Measurements from ENCODE around the gene HNRNPL. TPM values are rescaled to one million over a fixed set of nuclear protein-coding genes. Genes with fewer than 3 reads are reported as not detected.

The HNRNPL gene
- polyA plus RNA-seq, 2 of the 4 experiments (the other 2 are of a cell fraction) = 380 to 487 TPM

DNA sequence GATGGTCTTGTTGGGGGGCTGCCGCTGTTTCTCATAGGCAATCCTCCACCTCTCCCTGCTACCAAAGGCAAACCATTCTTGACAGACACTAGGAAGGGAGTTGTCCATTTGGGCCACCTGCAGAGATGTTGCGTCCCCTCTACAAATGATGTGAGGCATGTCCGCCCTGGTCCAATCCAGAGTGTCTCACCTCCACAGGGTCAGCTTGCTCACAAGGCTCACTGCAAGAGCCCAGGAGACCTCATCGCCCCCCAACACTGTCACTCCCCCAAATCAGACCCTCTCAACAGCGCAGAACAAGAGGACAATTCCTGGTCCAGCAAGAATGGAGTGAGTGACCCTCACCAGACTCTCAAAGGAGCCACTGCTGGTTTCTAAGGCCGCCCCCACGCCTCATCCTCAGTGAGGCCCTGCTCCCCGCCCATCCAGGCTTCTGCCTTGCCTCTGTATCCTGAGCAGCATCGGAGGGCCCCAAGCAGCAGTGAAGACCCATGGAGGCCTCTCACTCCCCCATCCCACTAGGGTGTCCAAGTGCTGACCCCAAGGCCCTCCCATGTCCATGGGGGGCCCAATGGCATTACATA lies 6.5 kb downstream of the HNRNPL start:
- no peak for ATAC-seq
- CTCF ChIA-PET = interaction anchor here (1.0 to 1.9 kb wide), 5 partner anchors 8 to 87 kb away, joined by 3 to 10 read pairs (median 4); partner anchors contain the start of genes MRPS12 and SARS2
- no peak overlapping the region for H3K27ac ChIP-seq

GRCh38 chr19:38842439-38843174 lies 7.2 kb downstream of the HNRNPL start:
- Histone ChIP-seq H3K9me3 (no peaks in the 10 kb centered on the region), H3K4me1 (peaks cover 92% of the 10 kb centered on the region), H3K27ac (no peak overlapping the region), H3K4me3 (no peak overlapping the region), H3K4me2 (no peak overlapping the region)
- TF ChIP-seq HMGXB4 (CRISPR knock-in tag; IDR thresholded peaks at IDR 0.05; ENCODE audit: borderline replicate concordance) = no peak
- TF ChIP-seq NFE2L2 (conservative IDR thresholded peaks at IDR 0.05; ENCODE audit: low read length) = no peak
- no peak for TF ChIP-seq HEYL (CRISPR knock-in tag; IDR thresholded peaks at IDR 0.05)
- TF ChIP-seq, protein P1, sequence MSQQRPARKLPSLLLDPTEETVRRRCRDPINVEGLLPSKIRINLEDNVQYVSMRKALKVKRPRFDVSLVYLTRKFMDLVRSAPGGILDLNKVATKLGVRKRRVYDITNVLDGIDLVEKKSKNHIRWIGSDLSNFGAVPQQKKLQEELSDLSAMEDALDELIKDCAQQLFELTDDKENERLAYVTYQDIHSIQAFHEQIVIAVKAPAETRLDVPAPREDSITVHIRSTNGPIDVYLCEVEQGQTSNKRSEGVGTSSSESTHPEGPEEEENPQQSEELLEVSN (IDR thresholded peaks at IDR 0.05; ENCODE audit: borderline replicate concordance, low read depth) = no peak
- peak; percentile 44 for TF ChIP-seq POLR2AphosphoS2 (conservative IDR thresholded peaks at IDR 0.05; ENCODE audit: low read length)
- no peak for TF ChIP-seq CHD2 (IDR thresholded peaks at IDR 0.05; ENCODE audit: low read length, partially characterized antibody)
- no peak for TF ChIP-seq HOXB13 (CRISPR knock-in tag; IDR thresholded peaks at IDR 0.05; ENCODE audit: low read depth)
- no peak for TF ChIP-seq CBX2 (IDR thresholded peaks at IDR 0.05; ENCODE audit: borderline replicate concordance, low read depth)
- 0 out of 5 replicates have a peak, but pooled peaks of 1 of the 2 experiments have one; percentile 42 for TF ChIP-seq JUN (IDR thresholded peaks at IDR 0.05)
- no peak for TF ChIP-seq ZNF302 (CRISPR knock-in tag; IDR thresholded peaks at IDR 0.05)
- no peak for TF ChIP-seq ZFP36 (IDR thresholded peaks at IDR 0.05; ENCODE audit: borderline replicate concordance, partially characterized antibody)
- TF ChIP-seq CHD4 (IDR thresholded peaks at IDR 0.05; ENCODE audit: borderline replicate concordance) = no peak
- TF ChIP-seq KDM1A (IDR thresholded peaks at IDR 0.05; ENCODE audit: low read depth) = no peak
- TF ChIP-seq, protein P2, sequence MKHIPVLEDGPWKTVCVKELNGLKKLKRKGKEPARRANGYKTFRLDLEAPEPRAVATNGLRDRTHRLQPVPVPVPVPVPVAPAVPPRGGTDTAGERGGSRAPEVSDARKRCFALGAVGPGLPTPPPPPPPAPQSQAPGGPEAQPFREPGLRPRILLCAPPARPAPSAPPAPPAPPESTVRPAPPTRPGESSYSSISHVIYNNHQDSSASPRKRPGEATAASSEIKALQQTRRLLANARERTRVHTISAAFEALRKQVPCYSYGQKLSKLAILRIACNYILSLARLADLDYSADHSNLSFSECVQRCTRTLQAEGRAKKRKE (CRISPR knock-in tag; IDR thresholded peaks at IDR 0.05; ENCODE audit: low read depth) = no peak
- TF ChIP-seq FOSL2 (IDR thresholded peaks at IDR 0.05) = no peak
- TF ChIP-seq FOSL2 (CRISPR knock-in tag; IDR thresholded peaks at IDR 0.05) = peak; percentile 3; the same call in 1 of the 2 replicates
- ChIA-PET CTCF (interaction anchor here (0.6 to 1.6 kb wide), 6 partner anchors 9 to 46 kb away, joined by 3 to 7 read pairs (median 3); partner anchors contain the start of gene ECH1), POLR2A (interaction anchor here (0.7 to 3.3 kb wide), 3 partner anchors 9 to 48 kb away, joined by 3 to 22 read pairs (median 3); partner anchors contain the start of gene ECH1)
- FAIRE-seq (no peak), DNase-seq (ENCODE audit: low read depth in 1 of 2, low spot score in 1 of 2) (peak; percentile 12 to 23), ATAC-seq (peak in 1 of 2 experiments; percentile 0; a peak in 1 of 6 replicates)
- WGBS (ENCODE audit: missing lambda C conversion rate) = 96% methylated on average over 17 of the region's 17 CpGs

More for the DNA sequence above, 6.5 kb downstream of the HNRNPL start:
- 95% methylated on average over 9 of the region's 9 CpGs for WGBS (ENCODE audit: missing lambda C conversion rate)
- no peak for FAIRE-seq
- H3K4me3 ChIP-seq = no peak overlapping the region
- H3K4me2 ChIP-seq = no peak overlapping the region
- TF ChIP-seq KDM1A (IDR thresholded peaks at IDR 0.05; ENCODE audit: low read depth) = no peak
- TF ChIP-seq POLR2AphosphoS2 (conservative IDR thresholded peaks at IDR 0.05; ENCODE audit: low read length) = 0 out of 2 replicates have a peak, but pooled peaks have one; percentile 36
- no peak for TF ChIP-seq EHF (CRISPR knock-in tag; IDR thresholded peaks at IDR 0.05)
- TF ChIP-seq, protein P3, sequence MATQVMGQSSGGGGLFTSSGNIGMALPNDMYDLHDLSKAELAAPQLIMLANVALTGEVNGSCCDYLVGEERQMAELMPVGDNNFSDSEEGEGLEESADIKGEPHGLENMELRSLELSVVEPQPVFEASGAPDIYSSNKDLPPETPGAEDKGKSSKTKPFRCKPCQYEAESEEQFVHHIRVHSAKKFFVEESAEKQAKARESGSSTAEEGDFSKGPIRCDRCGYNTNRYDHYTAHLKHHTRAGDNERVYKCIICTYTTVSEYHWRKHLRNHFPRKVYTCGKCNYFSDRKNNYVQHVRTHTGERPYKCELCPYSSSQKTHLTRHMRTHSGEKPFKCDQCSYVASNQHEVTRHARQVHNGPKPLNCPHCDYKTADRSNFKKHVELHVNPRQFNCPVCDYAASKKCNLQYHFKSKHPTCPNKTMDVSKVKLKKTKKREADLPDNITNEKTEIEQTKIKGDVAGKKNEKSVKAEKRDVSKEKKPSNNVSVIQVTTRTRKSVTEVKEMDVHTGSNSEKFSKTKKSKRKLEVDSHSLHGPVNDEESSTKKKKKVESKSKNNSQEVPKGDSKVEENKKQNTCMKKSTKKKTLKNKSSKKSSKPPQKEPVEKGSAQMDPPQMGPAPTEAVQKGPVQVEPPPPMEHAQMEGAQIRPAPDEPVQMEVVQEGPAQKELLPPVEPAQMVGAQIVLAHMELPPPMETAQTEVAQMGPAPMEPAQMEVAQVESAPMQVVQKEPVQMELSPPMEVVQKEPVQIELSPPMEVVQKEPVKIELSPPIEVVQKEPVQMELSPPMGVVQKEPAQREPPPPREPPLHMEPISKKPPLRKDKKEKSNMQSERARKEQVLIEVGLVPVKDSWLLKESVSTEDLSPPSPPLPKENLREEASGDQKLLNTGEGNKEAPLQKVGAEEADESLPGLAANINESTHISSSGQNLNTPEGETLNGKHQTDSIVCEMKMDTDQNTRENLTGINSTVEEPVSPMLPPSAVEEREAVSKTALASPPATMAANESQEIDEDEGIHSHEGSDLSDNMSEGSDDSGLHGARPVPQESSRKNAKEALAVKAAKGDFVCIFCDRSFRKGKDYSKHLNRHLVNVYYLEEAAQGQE (IDR thresholded peaks at IDR 0.05) = no peak
- TF ChIP-seq HEYL (CRISPR knock-in tag; IDR thresholded peaks at IDR 0.05) = no peak
- TF ChIP-seq, protein P4, sequence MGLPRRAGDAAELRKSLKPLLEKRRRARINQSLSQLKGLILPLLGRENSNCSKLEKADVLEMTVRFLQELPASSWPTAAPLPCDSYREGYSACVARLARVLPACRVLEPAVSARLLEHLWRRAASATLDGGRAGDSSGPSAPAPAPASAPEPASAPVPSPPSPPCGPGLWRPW (IDR thresholded peaks at IDR 0.05) = no peak
- no peak for TF ChIP-seq HOXA7 (CRISPR knock-in tag; IDR thresholded peaks at IDR 0.05)
- TF ChIP-seq TFCP2L1 (CRISPR knock-in tag; IDR thresholded peaks at IDR 0.05) = peak; percentile 57; the same call in 1 of the 2 replicates
- peak; percentile 8 to 13 for DNase-seq (ENCODE audit: low read depth in 1 of 2, low spot score in 1 of 2)
- H3K4me1 ChIP-seq = peaks cover 92% of the 10 kb centered on the region
- no peaks in the 10 kb centered on the region for H3K9me3 ChIP-seq
- POLR2A ChIA-PET = no interaction called here

Data from A549 (cell line).